DND-41 (cell line): ENCODE measurements around the gene SLC2A1.

Experiments
- ATAC-seq: fragments of 200-7000 bp; cut with Tn5 transposase; 3 replicates; pipeline ENCODE4 v1.9.1; 2021; ENCODE audit warnings: low read depth; ENCODE audit not compliant: insufficient read depth
- DNase-seq: peaks from one replicate; pipeline ENCODE4 v3.0.0-alpha.2; 2020
- H2AFZ ChIP-seq: 2 replicates; pipeline ENCODE4 v1.6.0; 2012; ENCODE audit warnings: low read depth, low read length
- H3K27ac ChIP-seq: 2 replicates; pipeline ENCODE4 v1.5.1; 2012; ENCODE audit warnings: low read length, inconsistent platforms
- H3K27me3 ChIP-seq: fragments of 200-600 bp; sonication (generic); 2 replicates; pipeline ENCODE4 v1.6.0; 2012; ENCODE audit warnings: low read length, mild to moderate bottlenecking, inconsistent platforms; ENCODE audit not compliant: insufficient read depth, poor library complexity
- H3K36me3 ChIP-seq: 2 replicates; pipeline ENCODE4 v1.5.1; 2012; ENCODE audit warnings: low read length, inconsistent platforms; ENCODE audit not compliant: insufficient read depth
- H3K4me1 ChIP-seq: 2 replicates; pipeline ENCODE4 v1.5.1; 2012; ENCODE audit warnings: mild to moderate bottlenecking, low read length; ENCODE audit not compliant: insufficient read depth
- H3K4me2 ChIP-seq: 2 replicates; pipeline ENCODE4 v1.6.0; 2012; ENCODE audit warnings: mild to moderate bottlenecking, moderate library complexity, low read length, inconsistent platforms; ENCODE audit not compliant: insufficient read depth
- H3K4me3 ChIP-seq, 2 experiments: fragments of 200-600 bp in 1 of 2; shearing (Covaris generic) in 1 of 2; 2 replicates each; pipeline ENCODE4 v1.5.1; 2012 to 2016; ENCODE audit warnings: inconsistent platforms in 2 of 2, low read length in 2 of 2, mild to moderate bottlenecking in 2 of 2, low read depth in 1 of 2, moderate library complexity in 1 of 2
- H3K79me2 ChIP-seq: 2 replicates; pipeline ENCODE4 v1.6.0; 2012; ENCODE audit warnings: low read length, inconsistent platforms; ENCODE audit not compliant: insufficient read depth
- H3K9ac ChIP-seq: 2 replicates; pipeline ENCODE4 v1.6.0; 2012; ENCODE audit warnings: low read depth, mild to moderate bottlenecking, inconsistent platforms, low read length, moderate library complexity
- H3K9me3 ChIP-seq: 2 replicates; pipeline ENCODE4 v1.5.1; 2012; ENCODE audit warnings: low read length, moderate library complexity, mild to moderate bottlenecking, inconsistent platforms; ENCODE audit not compliant: insufficient read depth, severe bottlenecking
- H4K20me1 ChIP-seq: 2 replicates; pipeline ENCODE4 v1.6.0; 2012; ENCODE audit warnings: low read length; ENCODE audit not compliant: insufficient read depth
- EZH2 ChIP-seq: IDR thresholded peaks from 3 replicates; pipeline ENCODE4 v1.6.1; 2012; ENCODE audit warnings: borderline replicate concordance, low read depth, mild to moderate bottlenecking, moderate library complexity, low read length, inconsistent platforms; ENCODE audit not compliant: severe bottlenecking
- TF ChIP-seq, protein P1 (sequence below): IDR thresholded peaks from 2 replicates; pipeline ENCODE4 v1.5.1; 2012; ENCODE audit warnings: borderline replicate concordance, low read length, moderate library complexity, mild to moderate bottlenecking; ENCODE audit not compliant: poor library complexity, severe bottlenecking; ENCODE audit errors: extremely low read depth

SLC2A1 gene

GRCh38 chr1:42940851-42941639 is 17.6 kb downstream of the SLC2A1 start:
- H2AFZ ChIP-seq = no peak overlapping the region
- no peaks in the 10 kb centered on the region for H3K27me3 ChIP-seq
- H3K79me2 ChIP-seq = peaks cover 99% of the 10 kb centered on the region
- H4K20me1 ChIP-seq = peaks cover 94% of the 10 kb centered on the region
- ATAC-seq (no peak), DNase-seq (no peak)
- no peaks in the 10 kb centered on the region for H3K4me1 ChIP-seq
- H3K4me3 ChIP-seq = no peak overlapping the region
- H3K27ac ChIP-seq = no peak overlapping the region
- H3K36me3 ChIP-seq = peaks cover 94% of the 10 kb centered on the region
- H3K9ac ChIP-seq = no peak overlapping the region
- no peak for TF ChIP-seq EZH2
- TF ChIP-seq, protein P1, sequence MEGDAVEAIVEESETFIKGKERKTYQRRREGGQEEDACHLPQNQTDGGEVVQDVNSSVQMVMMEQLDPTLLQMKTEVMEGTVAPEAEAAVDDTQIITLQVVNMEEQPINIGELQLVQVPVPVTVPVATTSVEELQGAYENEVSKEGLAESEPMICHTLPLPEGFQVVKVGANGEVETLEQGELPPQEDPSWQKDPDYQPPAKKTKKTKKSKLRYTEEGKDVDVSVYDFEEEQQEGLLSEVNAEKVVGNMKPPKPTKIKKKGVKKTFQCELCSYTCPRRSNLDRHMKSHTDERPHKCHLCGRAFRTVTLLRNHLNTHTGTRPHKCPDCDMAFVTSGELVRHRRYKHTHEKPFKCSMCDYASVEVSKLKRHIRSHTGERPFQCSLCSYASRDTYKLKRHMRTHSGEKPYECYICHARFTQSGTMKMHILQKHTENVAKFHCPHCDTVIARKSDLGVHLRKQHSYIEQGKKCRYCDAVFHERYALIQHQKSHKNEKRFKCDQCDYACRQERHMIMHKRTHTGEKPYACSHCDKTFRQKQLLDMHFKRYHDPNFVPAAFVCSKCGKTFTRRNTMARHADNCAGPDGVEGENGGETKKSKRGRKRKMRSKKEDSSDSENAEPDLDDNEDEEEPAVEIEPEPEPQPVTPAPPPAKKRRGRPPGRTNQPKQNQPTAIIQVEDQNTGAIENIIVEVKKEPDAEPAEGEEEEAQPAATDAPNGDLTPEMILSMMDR = no peak
- H3K4me2 ChIP-seq = no peak overlapping the region
- no peaks in the 10 kb centered on the region for H3K9me3 ChIP-seq

GRCh38 chr1:42938645-42939615 is 19.7 kb downstream of the SLC2A1 start:
- H3K9me3 ChIP-seq = no peaks in the 10 kb centered on the region
- no peak for DNase-seq
- H3K27me3 ChIP-seq = no peaks in the 10 kb centered on the region
- H3K27ac ChIP-seq = no peak overlapping the region
- peaks cover 15% of the 10 kb centered on the region for H3K4me1 ChIP-seq
- no peak overlapping the region for H3K9ac ChIP-seq
- H3K4me2 ChIP-seq = no peak overlapping the region
- H4K20me1 ChIP-seq = peaks cover 96% of the 10 kb centered on the region
- no peak for ATAC-seq
- no peak overlapping the region for H3K4me3 ChIP-seq
- peaks cover 99% of the 10 kb centered on the region for H3K79me2 ChIP-seq
- no peak overlapping the region for H2AFZ ChIP-seq
- no peak for TF ChIP-seq EZH2
- TF ChIP-seq, protein P1 = no peak
- peaks cover 99% of the 10 kb centered on the region for H3K36me3 ChIP-seq

DNA sequence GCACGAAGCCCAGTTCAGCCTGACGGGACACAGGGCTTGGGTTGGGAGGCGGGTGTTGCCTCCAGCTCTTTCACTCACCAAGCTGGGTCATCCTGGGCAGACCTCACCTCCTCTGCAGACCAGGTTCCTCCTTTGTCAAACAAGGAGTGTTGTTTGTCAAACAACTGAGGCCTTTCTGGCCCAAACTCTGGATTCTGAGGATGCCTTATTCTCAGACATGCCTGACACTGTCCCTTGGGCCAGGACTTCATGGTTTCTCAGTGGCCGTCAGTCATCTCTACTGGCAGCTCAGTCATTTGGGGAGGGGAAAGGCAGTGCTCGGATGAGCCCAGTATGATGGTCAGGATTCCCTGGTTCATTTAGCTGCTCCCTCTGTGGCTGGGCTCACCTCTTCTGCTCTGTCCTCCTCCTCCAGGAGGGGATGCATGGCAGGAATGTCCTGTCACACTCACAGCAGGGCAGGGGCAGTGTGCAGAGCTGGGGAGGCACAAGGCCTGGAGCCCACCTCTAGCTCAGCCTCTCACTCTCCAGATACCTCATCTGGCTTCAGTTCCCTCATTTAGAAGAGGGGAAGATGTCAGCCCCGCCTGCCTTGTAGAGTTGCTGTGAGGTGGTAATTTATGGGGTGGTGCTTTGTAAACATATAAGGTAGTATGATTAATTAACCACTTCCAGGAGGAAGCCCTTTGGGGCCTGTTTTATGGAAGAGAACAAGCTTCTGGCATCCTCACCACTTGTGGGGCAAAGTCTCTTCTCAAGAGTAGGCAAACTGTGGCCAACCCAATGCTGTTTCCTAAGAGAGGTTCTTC is 20.6 kb downstream of the SLC2A1 start:
- Histone ChIP-seq H4K20me1 (peaks cover 96% of the 10 kb centered on the region), H3K79me2 (peaks cover 99% of the 10 kb centered on the region), H3K9me3 (no peaks in the 10 kb centered on the region), H3K27me3 (no peaks in the 10 kb centered on the region), H3K4me3 (no peak overlapping the region), H3K4me1 (peaks cover 23% of the 10 kb centered on the region), H3K9ac (no peak overlapping the region), H3K27ac (no peak overlapping the region), H3K36me3 (peaks cover 99% of the 10 kb centered on the region), H2AFZ (no peak overlapping the region), H3K4me2 (no peak overlapping the region)
- TF ChIP-seq, protein P1 = no peak
- no peak for TF ChIP-seq EZH2
- DNase-seq = no peak
- no peak for ATAC-seq
